AG04449 (cell line): ENCODE measurements around the gene LHFPL5.
A peak's percentile ranks its signal among the peaks of the same experiment; 100 is the strongest.

Experiments
- CTCF ChIA-PET: fragments of 350-600 bp; formaldehyde crosslinking; extraction: SDS; loops from one replicate; lab custom pipeline; 2021; ENCODE audit warnings: antibody characterized with exemption; lab: Yijun Ruan, JAX
- POLR2A ChIA-PET: fragments of 400-600, 350-600 bp; formaldehyde crosslinking; extraction: SDS; loops from one replicate; lab custom pipeline; 2020; ENCODE audit warnings: antibody characterized with exemption, inconsistent platforms; lab: Yijun Ruan, JAX
- DNase-seq: peaks from one replicate; pipeline ENCODE4 v3.0.0-alpha.2; 2010; ENCODE audit warnings: low read depth, low spot score
- H3K4me3 ChIP-seq: 2 replicates; pipeline ENCODE4 v1.5.1; 2011; ENCODE audit warnings: low read depth, mild to moderate bottlenecking, control low read depth, low read length
- TF ChIP-seq, protein P1 (sequence below): IDR thresholded peaks from one replicate; pipeline ENCODE4 v1.5.1; 2011; ENCODE audit warnings: mild to moderate bottlenecking, moderate library complexity, low read length, control low read depth, inconsistent platforms; ENCODE audit not compliant: insufficient read depth; ENCODE audit errors: missing control alignments

LHFPL5 gene

GRCh38 chr6:35810971-35811698 lies 6.0 kb downstream of the LHFPL5 start:
- CTCF ChIA-PET = interaction anchor here (1.0 kb wide), 1 partner anchor 228 kb away, joined by 3 read pairs; no protein-coding TSS in a partner anchor
- TF ChIP-seq, protein P1, sequence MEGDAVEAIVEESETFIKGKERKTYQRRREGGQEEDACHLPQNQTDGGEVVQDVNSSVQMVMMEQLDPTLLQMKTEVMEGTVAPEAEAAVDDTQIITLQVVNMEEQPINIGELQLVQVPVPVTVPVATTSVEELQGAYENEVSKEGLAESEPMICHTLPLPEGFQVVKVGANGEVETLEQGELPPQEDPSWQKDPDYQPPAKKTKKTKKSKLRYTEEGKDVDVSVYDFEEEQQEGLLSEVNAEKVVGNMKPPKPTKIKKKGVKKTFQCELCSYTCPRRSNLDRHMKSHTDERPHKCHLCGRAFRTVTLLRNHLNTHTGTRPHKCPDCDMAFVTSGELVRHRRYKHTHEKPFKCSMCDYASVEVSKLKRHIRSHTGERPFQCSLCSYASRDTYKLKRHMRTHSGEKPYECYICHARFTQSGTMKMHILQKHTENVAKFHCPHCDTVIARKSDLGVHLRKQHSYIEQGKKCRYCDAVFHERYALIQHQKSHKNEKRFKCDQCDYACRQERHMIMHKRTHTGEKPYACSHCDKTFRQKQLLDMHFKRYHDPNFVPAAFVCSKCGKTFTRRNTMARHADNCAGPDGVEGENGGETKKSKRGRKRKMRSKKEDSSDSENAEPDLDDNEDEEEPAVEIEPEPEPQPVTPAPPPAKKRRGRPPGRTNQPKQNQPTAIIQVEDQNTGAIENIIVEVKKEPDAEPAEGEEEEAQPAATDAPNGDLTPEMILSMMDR = no peak
- H3K4me3 ChIP-seq = no peak overlapping the region
- POLR2A ChIA-PET = no interaction called here
- peak; percentile 42 for DNase-seq

- TF ChIP-seq, protein P1 = no peak
- H3K4me3 ChIP-seq = no peak overlapping the region
- CTCF ChIA-PET = interaction anchor here (1.0 kb wide), 2 partner anchors 228 to 283 kb away, joined by 3 read pairs; no protein-coding TSS in a partner anchor
- POLR2A ChIA-PET = no interaction called here
- no peak for DNase-seq
Measured at GRCh38 chr6:35811699-35811995, 6.5 kb downstream of the LHFPL5 start.

- CTCF ChIA-PET = no interaction called here
- POLR2A ChIA-PET = no interaction called here
- TF ChIP-seq, protein P1 = no peak
- DNase-seq = no peak
- no peak overlapping the region for H3K4me3 ChIP-seq
Measured at GRCh38 chr6:35817515-35817914, 12.4 kb downstream of the LHFPL5 start.

DNA sequence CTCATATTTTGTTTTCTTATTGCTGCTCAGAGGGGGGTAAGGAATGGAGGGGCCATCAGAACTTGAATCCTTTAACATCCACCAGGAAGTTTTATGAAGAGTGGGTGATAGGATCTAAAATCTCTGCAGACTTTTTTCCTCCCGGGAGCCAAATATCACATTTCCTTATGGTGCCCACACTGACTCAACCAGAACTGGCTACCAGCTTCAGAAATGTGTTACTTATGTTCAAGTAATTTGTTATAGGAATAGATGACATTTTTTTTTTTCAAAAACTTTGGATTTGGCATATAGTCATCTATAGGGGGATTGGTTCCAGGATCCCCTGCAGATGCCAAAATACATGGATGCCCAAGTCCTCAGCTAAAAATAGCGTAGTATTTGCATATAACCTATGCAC lies 18.4 kb downstream of the LHFPL5 start:
- POLR2A ChIA-PET = no interaction called here
- DNase-seq = no peak
- TF ChIP-seq, protein P1 = no peak
- H3K4me3 ChIP-seq = no peak overlapping the region
- CTCF ChIA-PET = no interaction called here

DNA sequence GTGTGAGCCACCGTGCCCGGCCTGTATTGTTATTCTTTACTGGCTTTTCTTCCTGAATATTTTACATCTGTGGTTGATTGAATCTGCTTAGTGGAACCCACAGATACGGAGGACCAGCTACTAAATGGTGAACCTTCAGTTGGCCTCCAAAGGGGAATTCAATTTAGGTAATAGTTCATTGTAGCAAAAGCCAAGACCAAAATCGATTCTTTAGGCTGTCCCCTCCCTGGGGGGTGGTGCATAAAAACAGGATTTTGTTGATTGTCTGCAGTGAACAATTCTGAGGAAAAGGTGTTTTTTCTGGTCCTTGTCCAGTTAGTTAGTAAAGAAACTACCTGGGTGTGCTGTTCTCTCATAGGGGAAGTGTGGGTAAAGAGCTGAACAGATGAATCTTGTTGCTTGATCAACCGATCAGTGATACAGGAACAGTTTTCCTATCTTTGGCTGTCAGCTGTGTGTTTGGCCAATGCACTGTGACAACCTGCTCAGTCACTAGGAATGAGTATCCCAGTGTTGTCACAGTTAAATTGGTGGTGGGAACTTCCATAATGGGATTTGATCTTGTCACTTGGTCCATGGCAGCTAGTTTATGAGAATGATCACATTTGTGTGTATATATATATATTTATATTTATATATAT lies 19.5 kb downstream of the LHFPL5 start:
- POLR2A ChIA-PET = no interaction called here
- TF ChIP-seq, protein P1 = no peak
- CTCF ChIA-PET = no interaction called here
- no peak for DNase-seq
- H3K4me3 ChIP-seq = no peak overlapping the region

GRCh38 chr6:35829306-35829705 lies 24.2 kb downstream of the LHFPL5 start:
- CTCF ChIA-PET = interaction anchor here (1.1 kb wide), 1 partner anchor 9 kb away, joined by 3 read pairs; no protein-coding TSS in a partner anchor
- POLR2A ChIA-PET = interaction anchor here (0.6 kb wide), 1 partner anchor 202 kb away, joined by 3 read pairs; no protein-coding TSS in a partner anchor
- H3K4me3 ChIP-seq = no peak overlapping the region
- TF ChIP-seq, protein P1 = no peak
- DNase-seq = no peak
